NCI-H69 (cell line): ENCODE measurements around the gene AK1.
"Not testable (repeated sequence)": the region's sequence is repeated elsewhere in the genome, so short reads cannot be mapped to it uniquely, and the experiment has no call there.

Experiments
- DNase-seq: peaks from one replicate; lab custom pipeline; 2025; lab: John Stamatoyannopoulos, UW

Gene AK1

GRCh38 chr9:127884427-127884911 lies 7.0 kb upstream of the AK1 start:
- DNase-seq: peak; percentile 91

- no peak for DNase-seq
Measured at GRCh38 chr9:127883959-127884358, 6.5 kb upstream of the AK1 start.

GRCh38 chr9:127881715-127882114 lies 4.2 kb upstream of the AK1 start:
- DNase-seq: not testable (repeated sequence)

GRCh38 chr9:127880143-127880542 lies 2.7 kb upstream of the AK1 start:
- DNase-seq: no peak

GRCh38 chr9:127878652-127879390 lies 1.3 kb upstream of the AK1 start:
- DNase-seq: no peak

GRCh38 chr9:127878001-127878651 lies 651 bp upstream of the AK1 start:
- no peak for DNase-seq

GRCh38 chr9:127876764-127877562 lies 512 bp downstream of the AK1 start:
- no peak for DNase-seq

GRCh38 chr9:127876026-127876763 lies 1.3 kb downstream of the AK1 start:
- DNase-seq: no peak

GRCh38 chr9:127875306-127875966 lies 2.0 kb downstream of the AK1 start:
- no peak for DNase-seq

- DNase-seq: no peak
Measured at GRCh38 chr9:127874301-127875221, 2.9 kb downstream of the AK1 start.

- DNase-seq: no peak
Measured at GRCh38 chr9:127873886-127874285, 3.6 kb downstream of the AK1 start.

GRCh38 chr9:127873223-127873691 lies 4.2 kb downstream of the AK1 start:
- DNase-seq: no peak

- DNase-seq: no peak
Measured at GRCh38 chr9:127872369-127873222, 4.9 kb downstream of the AK1 start.

GRCh38 chr9:127871531-127871930 lies 5.9 kb downstream of the AK1 start:
- no peak for DNase-seq

- no peak for DNase-seq
Measured at GRCh38 chr9:127870887-127871286, 6.6 kb downstream of the AK1 start.

GRCh38 chr9:127870153-127870491 lies 7.4 kb downstream of the AK1 start:
- not testable (repeated sequence) for DNase-seq

GRCh38 chr9:127869310-127870152 lies 7.9 kb downstream of the AK1 start:
- DNase-seq: peak; percentile 89

GRCh38 chr9:127868278-127868902 lies 9.1 kb downstream of the AK1 start:
- DNase-seq: no peak
